Kidney (tissue), 14 donors: ENCODE measurements around the gene KRT5. TPM values are rescaled to one million over a fixed set of nuclear protein-coding genes. Genes with fewer than 3 reads are reported as not detected.

Experiments
- DNase-seq, 5 donors: peaks; one replicate each; pipeline ENCODE4 v3.0.0-alpha.2; 2013 to 2020
- FAIRE-seq: peaks from 2 replicates; lab custom pipeline; 2012; peaks lifted over from hg19 to GRCh38; lab: Jason Lieb, UNC
- H3K27ac ChIP-seq, 2 donors: one replicate each; pipeline ENCODE4 v1.7.0; 2013; ENCODE audit warnings: low read depth in 2 of 2, low read length in 2 of 2, inconsistent platforms in 1 of 2
- H3K27me3 ChIP-seq: one replicate; pipeline ENCODE4 v1.7.1; 2013; ENCODE audit warnings: low read length, inconsistent platforms; ENCODE audit not compliant: control insufficient read depth, insufficient read depth
- H3K36me3 ChIP-seq, 3 donors: one replicate each; pipeline versions ENCODE4 v1.7.0 to v1.7.1; 2013; ENCODE audit warnings: low read length in 3 of 3, control low read depth in 1 of 3, inconsistent platforms in 1 of 3; ENCODE audit not compliant: insufficient read depth in 3 of 3, control insufficient read depth in 2 of 3
- H3K4me1 ChIP-seq, 3 donors: one replicate each; pipeline versions ENCODE4 v1.7.0 to v1.7.1; 2013; ENCODE audit warnings: low read length in 3 of 3, inconsistent platforms in 1 of 3, low read depth in 1 of 3; ENCODE audit not compliant: control insufficient read depth in 2 of 3, insufficient read depth in 2 of 3
- H3K4me3 ChIP-seq, 3 donors: one replicate each; pipeline versions ENCODE4 v1.7.0 to v1.8.1; 2013; ENCODE audit warnings: low read length in 3 of 3, control low read depth in 1 of 3, inconsistent platforms in 1 of 3
- H3K9ac ChIP-seq, 3 donors: one replicate each; pipeline versions ENCODE4 v1.7.0 to v1.7.1; 2013; ENCODE audit warnings: low read length in 3 of 3, control low read depth in 1 of 3, inconsistent platforms in 1 of 3
- H3K9me3 ChIP-seq, 3 donors: one replicate each; pipeline versions ENCODE4 v1.7.0 to v1.7.1; 2013; ENCODE audit warnings: low read length in 3 of 3, control low read depth in 1 of 3, inconsistent platforms in 1 of 3; ENCODE audit not compliant: control insufficient read depth in 2 of 3, insufficient read depth in 1 of 3
- CTCF ChIP-seq: IDR thresholded peaks from 3 replicates; pipeline ENCODE4 v1.5.1; 2012; ENCODE audit warnings: mild to moderate bottlenecking, moderate library complexity, borderline replicate concordance; ENCODE audit not compliant: insufficient read depth; ENCODE audit errors: extremely low read depth
- intact Hi-C: fragments of 100-400 bp; cut with DNase I; formaldehyde crosslinking; loops from one replicate; pipeline ENCODE4 v1.11.1; 2022
- polyA plus RNA-seq: library from polyadenylated mRNA; stranded (reverse); fragments of 350-450 nt; fragmentation: Illumina TruSeq; extraction: RNeasy Lipid Tissue Mini Kit (QIAGEN cat#74804); gene quantifications from one replicate; pipeline ENCODE4 v1.2.3, GENCODE V29; 2014; ENCODE audit warnings: low read depth, low replicate concordance; ENCODE audit not compliant: insufficient read depth
- total RNA-seq: library from RNA; stranded (reverse); fragmentation: NEBNext Ultra II Directional; extraction: Animal tissue kit (Norgen Biotek cat#: 25700); gene quantifications from one replicate; pipeline ENCODE4 v1.2.1, GENCODE V29; 2021
- donor health status: control.
- donor health status: control.
- donor health status: control.
- donor health status: control.
- donor health status: control.
- donor health status: DM: yes; HTN: yes; CAD: no.
- donor health status: Normal renal cell carcinoma (clear cell type).

Gene KRT5
- total and polyA plus RNA-seq, 2 donors from 2014 or later, result 0.69 TPM; not detected in 1

DNA sequence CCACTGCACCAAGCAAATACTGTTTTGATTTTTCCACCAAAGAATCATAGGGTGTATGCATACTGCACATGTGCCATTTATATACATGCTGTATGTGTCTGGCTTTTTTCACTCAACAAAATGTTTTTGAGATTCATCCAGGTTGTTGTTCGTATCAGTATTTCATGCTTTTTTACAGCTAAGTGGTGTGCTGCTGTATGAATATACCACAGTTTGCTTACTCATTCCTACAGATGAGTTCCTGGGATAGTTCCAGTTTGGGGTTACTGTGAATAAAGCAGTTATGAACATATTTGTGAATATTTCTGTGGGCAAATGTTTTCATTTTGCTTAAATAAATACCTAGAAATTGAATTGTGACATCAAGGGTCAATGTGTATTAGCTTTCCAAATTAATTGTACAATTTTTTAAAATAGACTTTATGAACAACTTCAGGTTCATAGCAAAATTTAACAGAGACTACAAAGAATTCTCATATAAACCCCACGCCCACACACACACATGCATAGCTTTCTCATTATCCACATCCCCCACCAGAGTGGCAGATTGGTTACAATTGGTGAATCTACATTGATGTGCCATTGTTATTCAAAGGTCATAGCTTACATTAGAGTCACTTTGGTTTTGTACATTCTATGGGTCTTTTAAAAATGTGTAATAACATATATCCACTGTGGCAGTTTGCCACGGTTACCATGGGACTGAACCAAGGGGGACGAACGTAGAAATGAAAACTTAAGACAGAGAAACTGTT lies 20.2 kb downstream of the KRT5 start:
- H3K27ac ChIP-seq, result no peak overlapping the region
- intact Hi-C loops, result loop anchor here (10.0 kb wide), 1 partner anchor 115 kb away; the partner anchor contains the start of gene KRT84
- H3K36me3 ChIP-seq, result no peaks in the 10 kb centered on the region
- no peak overlapping the region for H3K4me3 ChIP-seq
- DNase-seq (no peak), FAIRE-seq (no peak)
- no peak for TF ChIP-seq CTCF
- H3K9ac ChIP-seq, result no peak overlapping the region
- H3K9me3 ChIP-seq, result peaks cover 0 to 5% (median 0%) of the 10 kb centered on the region in 3 donors
- no peaks in the 10 kb centered on the region for H3K4me1 ChIP-seq
- H3K27me3 ChIP-seq, result no peaks in the 10 kb centered on the region

DNA sequence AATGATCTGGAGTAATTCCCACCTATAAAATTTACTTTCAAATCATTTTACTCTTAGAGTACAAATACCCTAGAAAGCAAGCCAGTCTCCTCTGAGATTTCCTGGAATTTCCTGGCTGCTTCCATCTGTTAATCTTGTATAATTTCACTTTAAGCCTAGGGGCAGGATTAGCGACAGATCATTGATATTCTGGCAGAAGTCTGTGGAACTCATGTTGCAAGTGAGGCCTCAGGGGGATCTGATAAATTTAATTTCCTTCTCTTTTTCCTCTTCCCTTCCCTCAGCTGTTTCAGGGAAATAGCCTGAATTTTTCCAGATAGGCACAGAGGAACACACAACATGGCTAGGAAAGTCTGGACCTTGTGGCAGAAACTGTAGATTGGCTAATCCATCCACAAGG lies 21.2 kb downstream of the KRT5 start:
- Histone ChIP-seq H3K27me3 (no peaks in the 10 kb centered on the region), H3K9ac (no peak overlapping the region), H3K27ac (no peak overlapping the region), H3K4me3 (no peak overlapping the region), H3K4me1 (no peaks in the 10 kb centered on the region), H3K9me3 (peaks cover 0 to 5% (median 0%) of the 10 kb centered on the region in 3 donors), H3K36me3 (no peaks in the 10 kb centered on the region)
- intact Hi-C loops, result no loop called here
- DNase-seq (no peak), FAIRE-seq (no peak)
- no peak for TF ChIP-seq CTCF

GRCh38 chr12:52497975-52498374 lies 22.2 kb downstream of the KRT5 start:
- FAIRE-seq, result no peak
- TF ChIP-seq CTCF, result no peak
- no peak for DNase-seq
- intact Hi-C loops, result no loop called here
- Histone ChIP-seq H3K36me3 (no peaks in the 10 kb centered on the region), H3K9me3 (peaks cover 0 to 3% (median 0%) of the 10 kb centered on the region in 3 donors), H3K4me3 (no peak overlapping the region), H3K4me1 (no peaks in the 10 kb centered on the region), H3K9ac (no peak overlapping the region), H3K27me3 (no peaks in the 10 kb centered on the region), H3K27ac (no peak overlapping the region)
